HG02943 (cell line): ENCODE results near the gene TPRG1L.

Experiments used
- ATAC-seq: cut with Tn5 transposase; IDR thresholded peaks from one replicate; pipeline ENCODE4 v1.9.1; 2021; ENCODE audit warnings: mild to moderate bottlenecking, low read depth, moderate library complexity; ENCODE audit not compliant: unreplicated experiment

Gene TPRG1L

DNA sequence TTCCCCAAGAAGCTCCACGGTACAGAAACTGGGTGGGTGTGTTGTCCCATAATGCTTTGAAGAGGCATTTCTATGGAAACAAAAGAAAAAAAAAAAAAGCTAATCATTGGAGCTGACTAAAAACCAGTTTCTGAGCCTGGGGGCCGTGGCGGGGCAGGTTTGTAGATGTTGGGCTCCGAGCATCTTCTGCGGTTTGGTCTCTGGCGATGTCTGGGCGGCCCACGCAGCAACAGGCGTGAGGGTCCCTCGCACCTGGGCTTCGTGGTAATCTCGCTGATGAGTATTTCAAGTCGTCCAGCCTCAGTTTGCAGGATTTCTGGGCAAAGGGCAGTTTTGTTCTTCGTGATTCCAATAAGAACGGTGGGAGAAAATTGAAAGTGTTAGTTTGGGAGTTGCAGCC, 34.3 kb downstream of the TPRG1L start:
- no peak for ATAC-seq

GRCh38 chr1:3660704-3661103, 35.9 kb downstream of the TPRG1L start:
- ATAC-seq = no peak

DNA sequence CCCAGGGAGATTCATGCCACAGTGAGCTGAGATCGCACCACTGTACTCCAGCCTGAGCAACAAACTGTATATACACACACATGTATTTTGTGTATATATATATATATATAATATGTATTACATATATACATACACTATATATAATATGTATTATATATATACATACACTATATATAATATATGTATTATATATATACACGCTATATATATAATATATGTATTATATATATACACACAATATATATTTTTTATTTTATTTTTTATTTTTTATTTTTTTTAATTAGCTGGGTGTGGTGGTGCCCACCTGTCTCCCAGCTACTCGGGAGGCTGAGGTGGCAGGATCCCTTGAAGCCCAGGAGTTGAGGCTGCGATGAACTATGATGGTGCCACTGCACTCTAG, 36.8 kb downstream of the TPRG1L start:
- ATAC-seq = no peak

DNA sequence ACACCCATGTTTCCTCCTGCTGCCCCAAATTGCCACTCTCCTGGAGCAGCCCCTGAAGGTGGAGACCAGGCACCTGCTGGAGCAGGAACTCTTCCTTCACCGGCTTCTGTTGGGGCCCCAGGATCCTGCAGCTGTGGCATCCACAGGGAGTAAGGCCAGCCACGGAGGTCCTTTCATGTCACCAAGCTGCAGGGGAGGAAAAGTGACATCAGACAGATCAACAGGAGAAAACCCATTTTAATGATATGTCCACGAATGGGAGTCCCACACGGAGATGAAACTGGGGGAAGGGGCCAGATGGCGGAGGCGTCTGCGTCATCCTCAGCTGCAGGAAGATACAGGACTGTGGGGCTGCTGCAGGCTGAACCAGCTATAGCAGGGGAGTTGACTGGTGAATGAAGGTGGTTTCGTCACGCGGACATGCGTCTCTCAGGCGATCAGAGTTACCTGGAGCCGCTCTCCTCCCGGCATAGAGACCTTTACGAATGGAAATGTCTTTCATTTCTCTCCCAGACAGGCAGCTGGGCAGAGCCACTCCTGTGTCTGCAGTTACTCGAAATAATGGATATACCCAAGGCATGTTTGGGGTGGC, 37.4 kb downstream of the TPRG1L start:
- ATAC-seq = no peak

DNA sequence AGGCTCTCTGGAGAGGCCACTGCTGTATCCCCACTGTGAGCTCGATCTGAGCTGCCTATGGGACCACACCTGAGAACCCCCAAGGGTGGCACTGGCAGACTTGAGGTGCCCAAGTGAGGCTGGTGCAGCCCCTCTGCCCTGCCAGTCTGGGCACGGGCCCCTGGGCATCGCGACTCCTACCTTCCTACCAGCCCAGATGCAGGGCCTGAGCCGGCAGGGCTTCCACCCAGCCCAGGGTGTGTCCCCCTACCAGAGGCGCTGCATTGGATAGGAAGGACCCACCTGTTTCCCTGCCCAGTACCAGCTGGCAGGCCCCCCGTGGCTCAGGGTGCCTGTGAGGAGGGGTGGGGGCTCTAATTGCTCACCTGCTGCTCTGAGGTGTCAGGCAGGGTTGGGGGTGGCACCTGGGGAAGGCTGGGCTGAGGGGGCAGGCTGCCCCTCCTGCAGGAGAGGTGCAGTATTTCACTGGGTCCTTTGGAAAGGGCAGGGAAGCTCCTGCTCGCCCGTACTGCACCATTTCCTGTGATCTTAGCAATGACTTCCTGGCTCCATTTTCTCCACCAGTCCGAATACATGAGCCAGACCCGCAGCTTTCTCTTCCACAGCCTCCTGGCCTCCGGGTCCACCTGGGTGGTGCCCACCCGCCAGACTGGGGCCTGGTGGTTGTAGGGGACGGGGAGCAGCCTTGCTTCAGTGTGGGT, 39.3 kb downstream of the TPRG1L start:
- ATAC-seq = no peak

GRCh38 chr1:3664700-3665375, 40.0 kb downstream of the TPRG1L start:
- ATAC-seq = no peak

DNA sequence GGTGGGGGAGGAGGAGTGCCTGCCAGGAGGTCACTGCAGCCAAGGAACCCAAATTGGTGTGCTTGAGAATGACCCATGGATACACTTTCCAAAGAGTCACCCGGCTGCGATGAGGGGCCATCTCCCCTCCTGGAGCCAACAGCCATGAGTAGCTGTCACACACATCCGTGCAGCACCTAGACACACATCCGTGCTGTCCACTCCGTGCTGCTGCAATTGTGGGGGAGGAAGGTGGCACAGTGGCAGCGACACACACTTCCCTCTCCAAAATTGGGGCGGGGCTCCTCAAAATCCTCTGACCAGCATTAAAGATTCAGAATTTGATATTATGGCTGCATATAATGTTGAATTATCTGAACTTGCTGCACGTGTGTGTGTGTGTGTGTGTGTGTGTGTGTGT, 43.3 kb downstream of the TPRG1L start:
- ATAC-seq = no peak

GRCh38 chr1:3668585-3669300, 43.9 kb downstream of the TPRG1L start:
- no peak for ATAC-seq

DNA sequence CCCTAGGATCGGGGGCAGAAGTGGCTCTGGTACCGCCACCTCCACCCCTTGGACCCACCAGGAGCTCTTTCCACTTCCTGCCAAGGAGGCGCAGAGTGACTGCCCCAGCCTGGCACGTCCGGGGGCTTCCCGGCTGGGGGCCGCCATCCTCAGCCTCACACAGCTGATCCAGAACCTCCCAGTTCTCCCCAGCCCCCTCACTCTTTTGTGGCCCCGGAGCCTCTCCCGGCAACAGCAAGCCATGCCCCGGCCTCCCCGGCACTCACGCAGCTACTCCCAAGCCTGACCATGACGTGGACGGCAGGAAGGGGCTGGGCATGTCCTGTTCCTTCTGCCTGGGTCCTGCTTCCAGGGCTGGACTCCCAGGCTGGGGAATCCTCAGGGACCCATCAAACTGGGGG, 44.6 kb downstream of the TPRG1L start:
- no peak for ATAC-seq

DNA sequence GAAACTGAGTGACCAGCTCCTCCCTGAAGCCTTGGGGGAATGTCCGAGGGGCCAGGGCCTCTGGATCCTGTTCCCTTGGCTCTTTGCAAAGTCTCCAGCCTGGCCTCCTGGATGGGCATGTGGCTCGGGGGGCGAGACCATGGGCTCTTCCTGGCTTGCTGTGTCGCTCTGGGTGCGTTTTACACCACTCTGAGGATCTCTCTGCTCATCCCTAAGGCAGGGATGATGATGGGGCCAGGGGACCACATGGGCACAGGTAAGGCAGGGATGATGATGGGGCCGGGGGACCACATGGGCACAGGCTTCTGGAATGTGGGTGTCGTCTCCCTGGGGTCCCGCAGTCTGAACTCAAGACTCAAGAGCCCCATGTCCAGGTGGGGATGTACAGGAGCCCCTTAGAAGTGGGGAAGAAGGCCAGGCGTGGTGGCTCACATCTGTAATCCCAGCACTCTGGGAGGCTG, 45.2 kb downstream of the TPRG1L start:
- ATAC-seq = no peak

DNA sequence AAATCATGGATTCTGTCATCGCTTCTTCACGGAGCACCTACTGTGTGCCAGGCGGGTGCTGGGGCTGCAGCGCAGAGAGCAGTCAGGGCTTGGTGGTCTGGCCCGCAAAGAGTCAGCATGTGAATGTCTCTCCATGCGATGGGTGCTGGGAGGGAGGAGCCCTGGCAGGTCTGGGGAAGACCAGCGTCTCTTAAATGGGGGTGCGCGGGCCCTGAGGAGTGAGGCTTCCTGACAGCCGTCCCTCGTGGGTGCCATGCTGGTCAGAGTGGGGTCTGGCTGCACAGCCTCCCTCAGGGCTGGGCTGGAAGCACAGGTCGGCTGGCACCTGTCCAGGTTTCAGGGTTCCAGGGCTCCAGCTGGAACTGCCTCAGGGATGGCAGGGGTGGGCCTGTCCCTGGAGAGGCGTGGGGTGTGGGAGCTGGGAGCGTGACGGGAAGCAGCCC, 46.0 kb downstream of the TPRG1L start:
- ATAC-seq = no peak

DNA sequence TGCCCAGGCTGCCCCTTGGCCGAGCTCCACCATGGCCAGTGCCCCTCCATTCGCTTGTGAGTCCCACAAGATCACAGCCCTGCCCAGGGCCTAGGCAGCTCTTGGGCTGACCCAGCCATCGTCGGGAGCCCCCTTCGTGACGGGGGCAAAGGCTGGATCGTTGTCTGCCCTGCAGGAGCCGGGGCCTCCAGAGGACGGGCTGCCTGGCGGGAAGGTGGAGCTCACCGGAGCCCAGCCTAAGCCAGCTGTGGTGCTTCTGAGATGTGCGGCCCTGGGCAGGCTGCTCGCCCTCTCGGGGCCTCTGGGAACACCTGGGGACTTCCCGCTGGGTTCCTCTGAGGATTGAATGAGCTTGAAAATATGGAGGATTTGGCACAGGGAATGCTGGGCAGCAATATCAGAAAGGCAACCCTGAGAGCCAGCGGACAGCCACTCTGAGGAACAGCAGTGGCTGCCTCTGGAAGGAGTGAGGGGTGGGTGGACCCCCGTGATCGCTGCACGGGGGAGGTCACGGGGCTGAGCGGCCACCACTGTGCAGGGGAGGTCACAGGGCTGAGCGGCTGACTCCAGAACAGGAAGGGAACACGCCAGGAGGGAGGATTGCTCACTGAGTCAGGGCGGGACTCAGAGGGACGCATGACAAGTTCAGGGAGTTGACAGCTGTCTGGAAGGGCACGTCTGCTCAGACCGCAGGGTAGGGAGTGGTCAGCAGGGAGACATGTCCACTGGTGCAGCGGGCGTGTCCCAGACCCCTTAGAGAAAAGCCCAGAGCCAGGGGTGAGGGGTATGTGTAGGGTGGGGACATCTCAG, 46.8 kb downstream of the TPRG1L start:
- ATAC-seq = no peak

DNA sequence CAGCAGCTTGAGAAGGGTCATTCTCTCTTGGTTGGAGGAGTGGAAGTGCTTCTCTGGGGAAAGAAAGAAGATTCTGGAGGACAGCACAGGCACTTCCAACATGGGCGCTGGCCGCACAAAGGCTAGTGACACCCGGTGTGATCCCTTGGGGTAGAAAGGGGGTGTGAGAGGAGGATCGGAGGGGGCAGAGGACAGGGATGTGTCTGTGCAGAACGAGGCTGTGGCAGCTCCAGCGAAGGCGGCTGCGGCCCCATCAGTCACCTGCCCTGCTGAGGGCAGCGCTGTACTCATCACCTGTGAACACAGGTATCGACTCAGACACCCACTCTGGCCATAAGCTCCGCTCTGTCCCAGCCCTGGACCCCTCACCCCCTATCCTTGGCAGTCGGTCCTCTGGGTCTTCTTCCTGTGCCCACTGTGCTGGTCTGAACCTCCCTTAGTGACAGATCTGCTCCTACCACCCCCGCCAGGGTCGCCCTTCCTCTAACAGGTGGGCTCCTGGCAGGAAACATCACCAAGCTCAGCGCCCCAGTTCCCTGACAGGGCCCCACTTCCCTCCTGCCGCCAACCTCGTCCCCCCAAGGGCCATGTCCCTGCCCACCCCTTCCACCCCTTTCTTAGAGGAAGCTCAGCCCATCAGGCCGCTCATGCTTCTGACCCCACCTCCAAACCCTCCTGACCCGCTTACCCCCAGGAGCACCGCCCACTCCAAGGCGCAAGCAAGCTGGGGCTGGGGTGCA, 47.6 kb downstream of the TPRG1L start:
- no peak for ATAC-seq

GRCh38 chr1:3672971-3673361, 48.2 kb downstream of the TPRG1L start:
- no peak for ATAC-seq

DNA sequence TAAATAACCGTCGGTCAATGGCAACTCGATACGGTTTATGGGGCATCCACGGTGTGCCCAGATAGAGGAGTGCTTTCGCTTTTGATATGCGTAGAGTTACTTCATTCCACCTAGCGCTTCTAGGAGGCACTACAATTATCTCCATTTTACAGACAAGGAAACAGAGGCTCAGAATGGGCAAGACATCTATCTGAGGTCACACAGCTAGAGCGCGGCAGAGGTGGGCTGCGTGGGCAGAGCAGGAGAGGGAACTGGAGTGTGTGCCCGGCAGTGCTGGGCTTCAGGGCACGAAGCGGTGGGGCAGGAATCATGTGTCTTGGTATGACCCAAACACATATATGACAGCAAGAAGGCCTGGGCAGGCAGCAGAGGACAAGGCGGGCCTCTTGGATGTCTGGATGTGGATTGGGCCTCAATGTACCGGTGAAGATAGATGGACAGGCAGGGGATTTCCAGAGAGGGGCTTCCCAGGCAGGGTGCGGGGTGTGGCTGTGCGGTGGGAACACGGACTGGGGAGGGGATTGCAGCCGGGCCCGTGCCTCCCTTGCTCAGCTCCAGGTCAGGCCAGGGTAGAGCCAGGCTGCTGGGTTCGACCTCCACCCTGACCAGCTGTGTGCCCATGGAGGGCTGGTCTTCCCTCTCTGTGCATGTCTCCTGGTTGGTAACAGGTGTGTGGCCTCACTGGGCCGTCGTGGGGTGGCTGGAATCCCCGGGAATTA, 48.7 kb downstream of the TPRG1L start:
- ATAC-seq = no peak

- ATAC-seq = no peak
Measured at GRCh38 chr1:3674100-3675094, 49.6 kb downstream of the TPRG1L start.

- no peak for ATAC-seq
Measured at GRCh38 chr1:3675436-3675835, 50.6 kb downstream of the TPRG1L start.
